Measurements from ENCODE around the gene S100A6. TPM values are rescaled to one million over a fixed set of nuclear protein-coding genes. Genes with fewer than 3 reads are reported as not detected.

The S100A6 gene
- total RNA-seq, 1 experiment from 2014 or later, result 1,633 TPM

GRCh38 chr1:153550398-153550758 is 14.6 kb upstream of the S100A6 start (continued):
- TF ChIP-seq TCF7L2 (IDR thresholded peaks at IDR 0.05; ENCODE audit: borderline replicate concordance, extremely low read depth, insufficient read depth, insufficient read length), result no peak
- TF ChIP-seq ZFX (IDR thresholded peaks at IDR 0.05), result no peak
- TF ChIP-seq ZBTB33 (IDR thresholded peaks at IDR 0.05; ENCODE audit: extremely low read depth, insufficient replicate concordance, low read length), result no peak
- no peak for TF ChIP-seq CBX3 (IDR thresholded peaks at IDR 0.05; ENCODE audit: low read depth)

DNA sequence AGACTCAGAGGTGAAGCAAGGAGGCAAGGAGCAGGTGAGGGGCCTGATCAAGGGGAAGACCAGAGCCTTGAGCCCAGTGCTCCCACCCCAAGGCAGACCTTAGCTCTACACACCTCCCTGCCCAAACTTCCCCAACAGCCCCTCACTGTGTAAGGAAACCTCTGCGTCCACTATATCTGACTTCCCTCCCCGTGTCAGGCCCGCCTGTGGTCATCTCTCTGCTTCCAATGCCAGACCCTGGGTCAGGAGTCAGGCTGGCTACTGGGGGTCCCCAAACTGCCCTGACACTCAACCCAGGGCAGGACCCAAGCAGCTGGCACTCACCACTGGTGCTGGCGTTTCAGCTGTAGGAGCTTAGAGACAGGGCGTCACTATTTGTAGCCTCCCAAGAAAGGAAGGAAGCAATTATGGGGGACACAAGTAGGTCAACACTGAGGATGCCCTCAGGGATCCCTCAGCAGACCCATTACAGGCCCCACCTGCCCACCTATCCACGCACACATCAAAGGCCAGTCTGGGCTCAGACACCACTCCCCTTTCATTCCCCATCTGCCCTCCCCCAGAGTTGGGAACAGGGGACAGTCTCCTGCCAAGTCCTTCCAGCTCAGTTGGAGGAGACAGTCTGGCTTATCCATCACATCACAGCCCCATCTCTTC is 14.1 kb upstream of the S100A6 start:
- H3K4me1 ChIP-seq (ENCODE audit: control insufficient read depth in 1 of 2, insufficient read depth in 2 of 2, low read length in 2 of 2), result peaks cover 68 to 95% of the 10 kb centered on the region in 2 experiments
- no peaks in the 10 kb centered on the region for H3K27me3 ChIP-seq (ENCODE audit: insufficient read depth, low read length)
- no peaks in the 10 kb centered on the region for H4K20me1 ChIP-seq (ENCODE audit: insufficient read depth)
- H3K79me2 ChIP-seq (ENCODE audit: insufficient read depth, low read length), result peaks cover 7% of the 10 kb centered on the region; the same call in 1 of the 2 replicates
- CTCF ChIA-PET, result no interaction called here
- H3K4me3 ChIP-seq (replicated peaks in 1 of 2; ENCODE audit: low read depth in 1 of 2, low read length in 2 of 2), result peak overlapping the region in 1 of 2 experiments; percentile 3; a peak in 1 of 4 replicates
- POLR2A ChIA-PET, result interaction anchor here (1.1 to 8.1 kb wide), 2 partner anchors 14 to 16 kb away, joined by 3 to 78 read pairs; partner anchors contain the start of gene S100A6
- H3K36me3 ChIP-seq (ENCODE audit: control insufficient read depth in 1 of 2, insufficient read depth in 2 of 2, low read length in 2 of 2), result no peaks in the 10 kb centered on the region
- ATAC-seq (no peak), DNase-seq (ENCODE audit: low read depth, low spot score) (no peak)
- no peaks in the 10 kb centered on the region for H3K9me2 ChIP-seq (ENCODE audit: insufficient read depth)
- no peak for TF ChIP-seq SP1 (IDR thresholded peaks at IDR 0.05; ENCODE audit: low read depth)
- no peak for TF ChIP-seq POLR2A (IDR thresholded peaks at IDR 0.05; ENCODE audit: borderline replicate concordance, extremely low read depth, insufficient read depth, insufficient read length)
- no peak for TF ChIP-seq REST (IDR thresholded peaks at IDR 0.05; ENCODE audit: low read depth)
- H3K9ac ChIP-seq (ENCODE audit: low read length), result peak overlapping the region; percentile 81
- H3K9me3 ChIP-seq (ENCODE audit: control insufficient read depth in 1 of 2, insufficient read depth in 1 of 2, low read depth in 1 of 2, low read length in 2 of 2), result no peaks in the 10 kb centered on the region
- no TSS peak for BruUV-seq (replicated peaks)
- H3K4me2 ChIP-seq (ENCODE audit: low read length), result peak overlapping the region; percentile 77
- intact Hi-C loops (cut with micrococcal nuclease), result loop anchor here (1.0 kb wide), 1 partner anchor 16 kb away; no protein-coding TSS in a partner anchor
- H2AFZ ChIP-seq (ENCODE audit: low read depth, low read length, poor library complexity, severe bottlenecking), result no peak overlapping the region
- RAD21 ChIA-PET (ENCODE audit: low non-redundant PET in 1 of 2, low total read pairs in 2 of 2, uncharacterized antibody in 2 of 2, unreplicated experiment in 2 of 2), result no interaction called here
- H3K27ac ChIP-seq (ENCODE audit: low read depth, low read length), result peak overlapping the region; percentile 97

Data from HCT116 (cell line).